SW480 (cell line): ENCODE data around the gene ZNF804B.

Source experiments
- DNase-seq: peaks from one replicate; pipeline ENCODE4 v3.0.0-alpha.2; 2016; ENCODE audit warnings: low spot score

ZNF804B gene

DNA sequence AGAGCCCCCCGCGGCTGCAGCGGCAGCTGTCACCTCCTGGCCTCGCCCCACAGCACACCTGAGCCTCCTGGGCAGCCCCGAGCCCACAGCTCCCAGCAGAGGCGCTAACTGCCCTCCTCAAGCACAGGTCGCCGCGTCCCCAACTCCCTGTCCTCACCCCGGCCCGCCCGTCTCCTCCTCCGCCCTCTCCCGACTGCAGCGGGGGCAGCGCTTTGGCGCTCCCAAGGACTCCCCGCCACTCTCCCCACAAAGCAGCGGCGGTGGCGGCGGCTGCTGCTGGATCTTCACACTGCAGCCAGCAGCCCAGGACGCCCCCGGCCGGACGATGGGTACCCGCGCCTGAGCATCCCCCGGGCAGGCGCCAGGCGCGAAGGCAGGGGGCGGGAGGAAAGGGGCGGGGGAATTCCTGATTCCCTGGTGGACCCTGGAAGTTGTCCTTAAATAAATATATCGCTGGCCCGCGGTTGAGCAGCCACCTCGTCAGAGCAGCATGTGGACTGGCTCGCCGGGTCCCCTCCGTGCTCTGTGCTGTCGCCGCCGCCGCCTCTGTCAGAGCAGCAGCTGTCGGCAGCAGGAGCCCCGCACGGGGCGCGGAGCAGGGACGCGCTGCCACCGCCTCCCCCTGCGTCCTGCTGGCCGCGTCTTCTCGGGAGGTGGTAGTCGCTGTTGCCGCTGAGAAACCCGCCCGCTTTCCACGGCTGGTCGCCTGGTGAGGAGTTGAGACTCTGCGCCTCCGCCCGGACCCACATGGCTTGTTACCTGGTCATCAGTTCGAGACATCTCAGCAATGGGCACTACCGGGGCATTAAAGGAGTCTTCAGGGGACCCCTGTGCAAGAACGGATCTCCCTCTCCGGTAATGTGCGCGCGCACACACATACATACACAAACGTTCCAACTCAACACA, at the start of gene ZNF804B:
Gene ZNF804B (plus strand): TSS at position 471 of the 906 bp plus-strand sequence. CDS start 277 bp downstream, at position 748.
- no peak for DNase-seq

DNA sequence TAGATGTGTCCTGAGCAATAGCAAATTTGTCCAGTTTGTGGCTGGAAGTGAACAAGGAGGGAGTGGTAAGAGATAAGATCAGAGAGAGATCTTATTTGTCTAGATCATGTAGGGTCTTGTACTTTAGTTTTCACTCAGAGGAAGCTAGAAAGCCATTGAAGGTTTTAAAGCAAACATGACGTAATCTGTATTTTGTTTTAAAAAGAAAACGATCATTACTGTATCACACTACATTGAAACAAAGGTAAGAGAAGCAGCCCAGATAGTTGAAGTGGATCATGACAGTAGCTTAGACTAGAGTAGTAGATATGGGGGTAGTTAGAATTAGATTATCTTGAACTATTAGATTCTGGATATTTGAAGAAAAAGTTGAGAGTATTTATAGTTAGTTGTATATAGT, 23.6 kb upstream of the ZNF804B start:
- DNase-seq: no peak

DNA sequence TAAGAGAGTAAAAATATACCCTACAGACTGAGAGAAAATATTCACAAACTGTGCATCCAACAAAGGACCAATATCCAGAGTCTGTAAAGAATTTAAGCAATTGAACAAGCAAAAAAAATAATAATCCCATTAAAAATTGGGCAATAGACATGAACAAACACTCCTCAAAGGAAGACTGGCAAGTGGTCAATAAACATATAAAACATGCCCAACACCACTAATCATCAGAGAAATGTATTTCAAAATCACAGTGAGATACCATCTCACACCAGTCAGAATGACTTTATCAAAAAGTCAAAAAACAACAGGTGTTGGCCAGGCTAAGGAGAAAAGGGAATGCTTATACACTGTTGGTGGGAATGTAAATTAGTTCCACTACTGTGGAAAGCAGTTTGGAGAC, 21.9 kb upstream of the ZNF804B start:
- DNase-seq: no peak

DNA sequence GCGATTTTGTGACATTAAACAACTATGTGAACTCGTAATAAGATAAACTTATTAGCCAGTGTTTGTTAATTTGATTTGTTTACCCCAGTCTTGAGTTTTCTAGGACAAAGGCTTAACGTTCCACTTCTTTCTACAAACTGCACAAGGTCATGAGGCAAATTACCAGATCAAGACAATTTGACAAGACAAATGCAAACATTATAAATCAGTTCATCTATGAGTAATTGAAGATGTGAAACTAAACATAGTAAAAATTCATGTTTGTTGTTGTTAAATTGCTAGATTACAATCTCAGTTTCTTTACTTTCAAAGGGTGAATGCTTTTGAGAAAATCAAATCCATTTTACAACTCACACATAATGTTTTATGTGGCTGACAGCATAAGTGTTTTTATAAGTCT, 13.4 kb upstream of the ZNF804B start:
- DNase-seq: no peak

DNA sequence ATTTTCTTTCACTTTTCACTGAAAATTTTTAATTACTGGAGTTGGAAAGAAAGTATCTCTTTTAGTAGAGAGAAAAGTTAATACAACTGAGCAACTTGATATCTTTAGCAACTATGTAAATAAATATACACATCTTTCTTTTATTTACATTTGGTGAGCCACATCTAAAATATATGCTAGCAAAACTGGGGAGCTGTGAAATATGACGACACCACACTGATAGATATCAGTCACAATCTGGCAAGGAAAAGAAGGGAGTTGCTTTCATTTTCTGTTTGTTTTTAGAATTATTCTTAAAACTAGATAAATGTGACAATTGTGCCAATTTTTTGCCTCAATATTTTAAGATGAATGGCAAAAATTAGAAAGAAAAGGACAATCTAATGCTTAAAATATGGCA, 2.7 kb upstream of the ZNF804B start:
- no peak for DNase-seq

DNA sequence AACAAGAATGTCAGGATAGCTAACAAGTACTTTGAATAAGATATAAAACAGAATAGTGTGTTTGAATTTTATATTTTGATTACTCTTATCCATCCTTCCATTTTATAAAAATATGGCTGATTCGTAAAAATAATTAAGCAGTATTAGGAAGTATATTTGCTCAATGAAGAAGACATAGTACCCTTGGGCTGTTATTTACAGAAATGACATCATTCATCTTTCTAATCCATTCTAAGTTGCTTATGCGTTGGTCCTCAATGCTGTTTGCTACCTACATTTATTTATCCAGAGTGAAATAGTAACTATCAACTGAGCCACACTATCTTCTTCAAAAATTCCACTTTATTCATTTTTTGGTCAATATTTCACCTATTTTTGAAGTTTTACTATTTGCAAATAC, 2.1 kb upstream of the ZNF804B start:
- DNase-seq: no peak

DNA sequence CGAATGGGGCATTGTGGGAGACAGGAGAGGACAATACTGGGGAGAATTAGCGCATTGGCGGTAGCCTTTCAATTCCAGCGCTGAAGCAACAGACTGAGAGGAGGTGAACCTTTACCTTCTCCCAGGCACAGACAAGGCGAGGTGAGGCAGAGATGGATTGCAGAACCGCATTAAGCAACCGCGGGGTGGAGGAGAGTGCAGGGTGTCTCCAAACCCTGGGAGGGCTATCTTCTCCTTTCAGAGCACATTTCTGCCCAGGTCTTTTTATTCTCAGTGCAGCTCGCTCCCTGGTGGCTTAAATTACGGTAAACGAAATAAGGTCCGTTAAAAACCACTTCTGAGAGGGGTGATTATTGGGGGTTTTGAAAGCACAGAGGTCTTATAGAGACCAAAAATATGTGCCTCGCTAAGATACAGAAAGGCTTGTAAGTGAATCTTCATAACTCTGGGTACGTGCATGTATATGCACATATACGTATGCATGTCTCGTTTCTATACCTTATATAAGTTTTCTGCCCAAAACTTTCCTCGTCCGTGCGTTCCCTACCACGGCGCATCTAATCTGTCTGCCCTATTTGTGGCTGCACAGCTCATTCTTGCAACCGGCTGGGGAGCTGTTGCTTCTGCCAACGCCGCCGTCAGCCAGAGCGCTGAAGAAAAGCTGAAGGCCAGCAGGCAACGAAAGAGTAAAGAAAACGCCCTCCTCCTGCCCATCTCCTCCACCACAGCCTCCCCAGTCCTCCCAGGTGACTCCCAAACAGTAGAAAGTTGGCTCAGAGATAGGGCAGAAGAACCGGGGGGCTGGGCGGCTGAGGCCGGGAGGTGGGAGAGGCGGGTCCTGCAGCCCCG, 895 bp upstream of the ZNF804B start:
- DNase-seq: no peak

DNA sequence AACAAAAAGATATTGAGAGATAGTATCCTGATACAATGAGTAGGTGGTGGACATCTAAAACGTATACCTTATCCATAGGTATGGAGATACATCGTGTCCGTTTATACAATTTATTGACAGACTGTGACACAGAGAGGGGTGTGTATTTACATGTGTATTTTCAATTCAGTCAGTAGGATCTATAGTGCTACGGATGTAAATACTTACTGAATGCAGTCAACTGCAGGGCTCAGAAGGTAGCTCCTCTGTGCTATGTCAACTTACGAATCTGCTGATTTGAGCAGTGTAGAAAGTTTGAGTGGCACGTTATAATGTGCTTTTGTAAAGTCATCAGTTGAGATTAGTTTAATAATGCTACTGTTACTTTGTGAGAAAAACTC, 626 bp downstream of the ZNF804B start:
- no peak for DNase-seq

- no peak for DNase-seq
These were observed 2.3 kb downstream of the ZNF804B start for GRCh38 chr7:88761779-88762178.

- DNase-seq: no peak
These were observed 11.9 kb downstream of the ZNF804B start for GRCh38 chr7:88771417-88771816.

DNA sequence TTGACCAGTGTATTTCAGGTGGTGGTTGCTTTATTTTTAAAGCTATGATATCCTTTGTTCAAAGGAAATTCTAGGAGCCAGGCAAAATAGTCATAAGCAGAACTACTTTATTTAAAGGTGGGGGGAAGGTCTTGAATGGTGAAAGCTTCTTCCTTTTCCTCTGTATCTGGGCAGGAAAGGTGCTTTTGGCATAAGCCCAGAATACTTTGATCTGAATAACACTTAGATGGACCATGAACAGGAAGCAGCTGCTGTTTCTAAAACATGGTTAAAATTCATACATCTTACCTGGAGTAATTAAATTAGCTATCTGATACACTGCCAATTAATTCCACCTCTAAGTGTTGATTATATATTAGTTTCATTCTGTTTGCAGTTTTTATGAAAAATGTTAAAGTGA, 13.3 kb downstream of the ZNF804B start:
- no peak for DNase-seq

- no peak for DNase-seq
These were observed 16.3 kb downstream of the ZNF804B start for GRCh38 chr7:88775838-88776237.

DNA sequence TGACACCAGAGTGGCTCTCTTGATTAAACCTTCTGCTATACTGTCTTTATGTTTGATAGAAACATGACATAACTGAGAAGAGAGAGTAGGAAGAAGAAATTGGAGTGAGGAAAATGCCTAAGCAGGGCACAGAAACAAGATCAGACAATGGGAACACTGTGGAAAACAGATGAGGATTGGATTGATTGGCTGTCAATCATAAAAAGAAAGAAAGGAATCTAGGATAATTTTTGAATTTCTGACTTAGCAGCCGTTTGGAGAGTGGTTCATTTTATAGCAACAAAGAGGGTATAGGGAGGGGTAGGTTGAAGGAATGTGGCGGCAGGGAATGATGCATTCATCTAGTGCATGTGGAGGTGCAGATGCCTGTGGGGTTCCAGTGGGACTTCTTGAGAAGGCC, 28.3 kb downstream of the ZNF804B start:
- DNase-seq: no peak

- peak; percentile 68 for DNase-seq
These were observed 30.1 kb downstream of the ZNF804B start for GRCh38 chr7:88789480-88790064.

DNA sequence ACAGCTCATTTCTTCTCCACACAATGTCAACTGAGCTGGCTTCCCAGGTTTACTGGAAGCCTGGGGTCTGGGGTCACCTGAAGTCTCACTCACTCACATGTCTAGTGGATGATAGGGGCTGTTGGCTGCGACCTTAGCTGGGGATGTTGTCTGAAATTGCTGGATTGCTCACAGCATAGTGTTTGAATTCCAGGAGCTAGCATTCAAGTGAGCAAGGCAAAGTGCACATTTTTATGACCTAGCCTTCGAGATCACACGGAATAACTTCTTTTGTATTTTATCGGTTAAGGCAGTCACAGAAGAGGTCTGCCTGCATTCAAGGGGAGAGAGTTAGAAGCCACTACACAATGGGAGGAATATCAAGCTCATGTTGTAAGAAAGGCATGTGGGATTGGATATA, 32.4 kb downstream of the ZNF804B start:
- no peak for DNase-seq

DNA sequence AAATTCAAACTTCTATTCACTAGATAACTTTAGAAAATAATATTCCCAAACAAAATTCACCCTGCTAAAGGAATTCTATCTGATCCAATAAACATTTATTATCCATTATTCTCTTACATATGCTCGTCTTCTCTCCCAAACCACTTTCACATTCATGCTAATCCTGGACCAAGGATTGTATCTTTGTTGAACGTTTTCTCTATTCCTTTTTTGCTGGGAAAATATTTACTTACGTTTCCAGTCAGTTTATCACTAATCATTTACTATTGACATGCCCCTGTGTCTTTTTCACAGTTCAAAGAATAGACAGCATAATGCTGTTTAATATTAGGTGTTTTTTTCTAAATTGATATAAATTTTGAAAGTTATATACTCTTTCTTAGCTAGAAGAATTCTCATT, 32.9 kb downstream of the ZNF804B start:
- no peak for DNase-seq

DNA sequence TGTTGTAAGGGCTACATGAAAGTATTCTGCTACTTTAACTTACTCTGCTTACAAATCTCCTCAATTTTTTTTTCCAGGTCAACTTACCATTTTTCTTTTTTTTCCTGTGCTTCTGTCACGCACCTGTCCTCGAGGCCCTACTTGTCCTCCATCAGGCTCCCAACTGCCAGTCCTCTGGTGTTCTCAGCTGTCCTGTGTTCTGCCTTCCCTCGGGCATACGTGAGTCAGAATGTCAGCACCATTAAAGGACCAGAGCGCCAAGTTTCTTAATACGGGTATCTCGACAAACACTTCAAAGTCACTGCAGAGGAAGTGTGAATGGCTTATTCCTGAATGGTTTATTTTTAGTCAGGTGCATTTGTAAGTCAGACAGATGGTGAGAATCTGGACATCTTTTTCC, 36.1 kb downstream of the ZNF804B start, which contains the start of gene TEX47:
Gene TEX47 (minus strand): TSS at position 185 of the 400 bp plus-strand sequence. CDS start 795 bp downstream, outside the sequence.
- DNase-seq: no peak

GRCh38 chr7:88801046-88801445, 41.5 kb downstream of the ZNF804B start:
- no peak for DNase-seq

DNA sequence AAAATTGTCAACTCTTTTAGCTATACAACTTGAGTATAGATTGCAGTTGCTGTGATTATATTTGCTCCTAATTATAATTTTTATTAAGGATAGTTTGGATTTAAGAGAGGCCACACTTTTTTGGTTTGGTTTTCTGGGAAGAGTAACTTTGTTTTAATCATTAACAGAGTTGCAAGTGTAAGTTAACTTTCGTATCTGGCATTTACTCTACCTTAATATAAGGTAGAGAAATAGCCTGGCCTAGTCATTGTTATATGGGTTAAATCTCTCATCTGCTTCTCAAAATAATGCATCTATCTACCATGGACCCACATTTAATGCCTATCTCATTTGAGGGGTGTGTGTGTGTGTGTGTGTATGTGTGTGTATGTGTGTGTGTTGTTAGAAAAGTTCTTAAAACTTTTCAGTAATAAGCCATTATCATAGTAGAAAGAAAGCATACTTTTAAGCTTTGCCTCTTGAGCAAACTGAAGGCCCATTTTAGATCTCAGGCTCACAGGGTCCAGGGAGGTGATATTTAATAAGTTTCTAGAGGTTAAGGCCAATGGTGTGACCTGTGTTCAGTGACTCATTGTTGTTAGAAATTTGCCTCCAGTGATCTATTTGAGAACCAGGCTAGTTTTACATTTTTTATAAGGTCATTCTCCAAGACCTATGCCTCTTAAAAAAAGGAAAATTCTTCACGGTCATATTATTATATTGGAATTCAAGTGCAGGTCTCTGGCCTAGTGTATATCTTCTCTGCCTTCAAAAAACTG, 47.0 kb downstream of the ZNF804B start:
- DNase-seq: no peak

GRCh38 chr7:88818552-88818951, 59.1 kb downstream of the ZNF804B start:
- DNase-seq: no peak

DNA sequence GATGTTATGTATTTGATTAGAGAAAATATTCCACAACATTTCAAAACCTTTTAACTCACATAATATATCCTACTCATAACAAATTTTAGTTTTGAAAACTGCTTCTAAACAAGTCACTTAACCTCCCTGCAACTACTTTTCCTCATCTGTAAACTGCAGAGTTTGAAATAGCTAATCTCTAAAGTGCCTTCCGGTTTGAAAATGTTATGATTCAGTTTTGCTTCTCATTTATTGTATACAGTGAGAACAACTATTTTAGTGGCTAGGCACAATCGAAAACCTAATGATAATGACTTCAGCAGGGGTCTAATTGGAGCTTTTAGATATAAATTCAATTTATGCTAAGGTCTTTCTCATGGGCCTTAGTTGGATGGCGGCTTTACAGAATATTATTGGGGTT, 66.7 kb downstream of the ZNF804B start:
- DNase-seq: no peak
